ENCODE measurements around the gene IL6.
"Not testable (repeated sequence)": the region's sequence is repeated elsewhere in the genome, so short reads cannot be mapped to it uniquely, and the experiment has no call there.

IL6 gene

DNA sequence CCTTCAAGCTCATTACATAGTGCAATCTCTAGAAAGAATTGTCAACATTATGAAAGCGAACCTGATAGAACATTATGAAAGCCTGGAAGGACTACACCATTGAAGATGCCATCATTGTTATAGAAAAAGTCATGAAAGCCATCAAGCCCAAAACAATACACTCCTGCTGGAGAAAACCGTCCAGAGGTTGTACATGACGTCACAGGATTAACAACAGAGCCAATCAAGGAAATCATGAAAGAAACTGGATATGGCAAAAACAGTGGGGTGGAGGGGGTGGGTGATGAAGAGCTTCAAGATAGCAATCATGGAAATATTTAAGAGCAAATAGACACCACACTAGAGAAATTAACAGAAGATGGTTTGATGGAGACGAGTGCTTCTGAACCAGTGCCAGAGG lies 50.0 kb downstream of the IL6 start:
- in situ Hi-C loops (cut with HindIII; ENCODE audit: low sequenced_read_pairs) = no loop called here

DNA sequence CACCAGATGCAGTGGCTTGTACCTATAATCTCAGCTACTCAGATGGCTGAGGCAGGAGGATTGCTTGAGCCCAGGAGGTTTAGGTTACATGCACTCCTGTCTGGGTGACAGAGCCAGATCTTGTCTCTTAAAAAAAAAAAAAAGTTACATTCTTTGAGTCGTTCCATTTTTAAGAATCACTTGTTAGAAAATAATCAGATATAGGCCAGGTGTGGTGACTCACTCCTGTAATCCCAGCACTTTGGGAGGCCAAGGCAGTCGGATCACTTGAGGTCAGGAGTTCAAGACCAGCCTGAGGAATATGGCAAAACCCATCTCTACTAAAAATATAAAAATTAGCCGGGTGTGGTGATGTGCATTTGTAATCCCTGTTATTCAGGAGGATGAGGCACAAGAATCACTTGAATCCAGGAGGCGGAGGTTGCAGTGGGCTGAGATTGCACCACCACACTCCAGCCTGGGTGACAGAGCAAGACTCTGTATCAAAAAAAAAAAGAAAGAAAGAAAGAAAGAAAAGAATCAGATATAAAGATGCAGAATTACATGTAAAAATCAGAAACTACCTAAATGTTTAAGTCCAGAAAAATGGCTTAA lies 52.8 kb downstream of the IL6 start:
- in situ Hi-C loops (cut with HindIII; ENCODE audit: low sequenced_read_pairs) = not testable (repeated sequence)

DNA sequence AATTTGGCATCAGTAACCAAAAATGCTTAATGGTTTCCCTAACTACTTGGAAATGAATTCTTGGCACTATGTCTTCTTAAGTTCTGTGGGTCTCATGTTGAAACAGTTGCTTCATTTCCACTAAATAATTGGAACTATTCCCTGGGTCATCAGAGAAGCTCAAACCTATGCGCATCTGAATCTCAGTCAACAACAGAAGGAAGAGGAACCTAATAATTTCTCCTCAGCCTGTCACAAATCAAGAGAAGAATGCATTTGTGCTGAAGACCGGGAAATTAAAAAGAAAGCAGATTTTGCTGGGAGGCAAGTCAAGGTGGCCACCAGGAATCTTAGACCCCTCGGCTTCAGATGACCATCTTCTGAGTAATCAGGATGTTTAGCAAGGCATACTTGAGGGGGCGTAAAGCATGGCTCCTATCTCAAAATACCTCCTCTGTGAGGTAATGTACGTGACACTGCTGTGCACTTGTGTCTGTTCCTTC lies 54.3 kb downstream of the IL6 start:
- in situ Hi-C loops (cut with HindIII; ENCODE audit: low sequenced_read_pairs) = no loop called here

Measured in DLD1 (cell line).